Activated T-cell treated with anti-CD3 and anti-CD28 coated beads, Interleukin-2, amount 50 U/mL, for 4 hours (primary cell): Measurements from ENCODE around the gene PRRT2. TPM values are rescaled to one million over a fixed set of nuclear protein-coding genes. Genes with fewer than 3 reads are reported as not detected.

Experiments
- ATAC-seq, 2 donors: fragments of 200-7000 bp; cut with Tn5 transposase; one replicate each; pipeline ENCODE4 v1.10.0; 2021
- DNase-seq: peaks from one replicate; pipeline ENCODE4 v3.0.0-alpha.2; 2020
- H3K27me3 Mint-ChIP-seq: one replicate; pipeline ENCODE4 v1.8.0; 2021; ENCODE audit warnings: low read depth, mixed read lengths
- H3K36me3 Mint-ChIP-seq: one replicate; pipeline ENCODE4 v1.8.0; 2022; ENCODE audit warnings: mixed read lengths; ENCODE audit not compliant: insufficient read depth
- H3K4me1 Mint-ChIP-seq: one replicate; pipeline ENCODE4 v1.8.0; 2021; ENCODE audit warnings: low read depth, mixed read lengths
- H3K4me3 Mint-ChIP-seq: one replicate; pipeline ENCODE4 v1.8.0; 2021; ENCODE audit warnings: mild to moderate bottlenecking, moderate library complexity, mixed read lengths
- H3K9me3 Mint-ChIP-seq: one replicate; pipeline ENCODE4 v1.8.0; 2021; ENCODE audit warnings: mixed read lengths
- total RNA-seq, 3 donors: library from RNA; stranded (reverse); gene quantifications; one replicate each; pipeline ENCODE4 v1.2.1, GENCODE V29; 2021

PRRT2 gene
- total RNA-seq, 3 donors from 2014 or later: 0.34 to 1.6 (median 0.76) TPM

- H3K4me3 Mint-ChIP-seq: no peak overlapping the region
- ATAC-seq: no peak
- no peaks in the 10 kb centered on the region for H3K9me3 Mint-ChIP-seq
- no peak for DNase-seq
- no peaks in the 10 kb centered on the region for H3K27me3 Mint-ChIP-seq
- peaks cover 25% of the 10 kb centered on the region for H3K36me3 Mint-ChIP-seq
- H3K4me1 Mint-ChIP-seq: peaks cover 5% of the 10 kb centered on the region
Measured at GRCh38 chr16:29844575-29845331, 32.8 kb downstream of the PRRT2 start.

GRCh38 chr16:29845656-29846055 is 33.7 kb downstream of the PRRT2 start:
- DNase-seq: no peak
- H3K36me3 Mint-ChIP-seq: peaks cover 20% of the 10 kb centered on the region
- H3K4me3 Mint-ChIP-seq: no peak overlapping the region
- peaks cover 5% of the 10 kb centered on the region for H3K4me1 Mint-ChIP-seq
- ATAC-seq: no peak
- H3K27me3 Mint-ChIP-seq: no peaks in the 10 kb centered on the region
- no peaks in the 10 kb centered on the region for H3K9me3 Mint-ChIP-seq

- Mint-ChIP-seq H3K36me3 (peaks cover 14% of the 10 kb centered on the region), H3K27me3 (no peaks in the 10 kb centered on the region), H3K4me3 (no peak overlapping the region), H3K4me1 (peaks cover 5% of the 10 kb centered on the region), H3K9me3 (no peaks in the 10 kb centered on the region)
- DNase-seq (peak; percentile 83), ATAC-seq (peak; percentile 94 to 97)
Measured at GRCh38 chr16:29848420-29849297, 36.7 kb downstream of the PRRT2 start.

GRCh38 chr16:29849505-29849904 is 37.5 kb downstream of the PRRT2 start:
- Mint-ChIP-seq H3K4me3 (no peak overlapping the region), H3K9me3 (no peaks in the 10 kb centered on the region), H3K36me3 (peaks cover 10% of the 10 kb centered on the region), H3K27me3 (no peaks in the 10 kb centered on the region), H3K4me1 (peaks cover 5% of the 10 kb centered on the region)
- DNase-seq (no peak), ATAC-seq (no peak)

GRCh38 chr16:29850998-29851397 is 39.0 kb downstream of the PRRT2 start:
- peaks cover 5% of the 10 kb centered on the region for H3K4me1 Mint-ChIP-seq
- H3K27me3 Mint-ChIP-seq: no peaks in the 10 kb centered on the region
- DNase-seq: no peak
- H3K4me3 Mint-ChIP-seq: no peak overlapping the region
- H3K36me3 Mint-ChIP-seq: peaks cover 3% of the 10 kb centered on the region
- no peak for ATAC-seq
- H3K9me3 Mint-ChIP-seq: no peaks in the 10 kb centered on the region

GRCh38 chr16:29852654-29853053 is 40.7 kb downstream of the PRRT2 start:
- Mint-ChIP-seq H3K27me3 (no peaks in the 10 kb centered on the region), H3K4me3 (no peak overlapping the region), H3K36me3 (peaks cover 2% of the 10 kb centered on the region), H3K9me3 (no peaks in the 10 kb centered on the region), H3K4me1 (peaks cover 2% of the 10 kb centered on the region)
- ATAC-seq (no peak), DNase-seq (no peak)

- H3K4me3 Mint-ChIP-seq: no peak overlapping the region
- ATAC-seq (peak in 1 of 2 donors; percentile 25), DNase-seq (no peak)
- peaks cover 10% of the 10 kb centered on the region for H3K36me3 Mint-ChIP-seq
- H3K4me1 Mint-ChIP-seq: no peaks in the 10 kb centered on the region
- no peaks in the 10 kb centered on the region for H3K9me3 Mint-ChIP-seq
- H3K27me3 Mint-ChIP-seq: no peaks in the 10 kb centered on the region
Measured at GRCh38 chr16:29854520-29855100, 42.6 kb downstream of the PRRT2 start.

- Mint-ChIP-seq H3K4me1 (peaks cover 16% of the 10 kb centered on the region), H3K27me3 (no peaks in the 10 kb centered on the region), H3K36me3 (peaks cover 15% of the 10 kb centered on the region), H3K4me3 (no peak overlapping the region), H3K9me3 (no peaks in the 10 kb centered on the region)
- DNase-seq (no peak), ATAC-seq (no peak)
Measured at GRCh38 chr16:29857133-29857760, 45.3 kb downstream of the PRRT2 start.

- no peak for ATAC-seq
- no peak overlapping the region for H3K4me3 Mint-ChIP-seq
- H3K36me3 Mint-ChIP-seq: peaks cover 15% of the 10 kb centered on the region
- peaks cover 19% of the 10 kb centered on the region for H3K4me1 Mint-ChIP-seq
- no peaks in the 10 kb centered on the region for H3K27me3 Mint-ChIP-seq
- DNase-seq: no peak
- H3K9me3 Mint-ChIP-seq: no peaks in the 10 kb centered on the region
Measured at GRCh38 chr16:29858149-29858849, 46.3 kb downstream of the PRRT2 start.

- Mint-ChIP-seq H3K4me1 (peaks cover 19% of the 10 kb centered on the region), H3K27me3 (no peaks in the 10 kb centered on the region), H3K9me3 (no peaks in the 10 kb centered on the region), H3K4me3 (no peak overlapping the region), H3K36me3 (peaks cover 15% of the 10 kb centered on the region)
- DNase-seq (no peak), ATAC-seq (no peak)
Measured at GRCh38 chr16:29858974-29859373, 47.0 kb downstream of the PRRT2 start.

- Mint-ChIP-seq H3K4me1 (peaks cover 19% of the 10 kb centered on the region), H3K27me3 (no peaks in the 10 kb centered on the region), H3K36me3 (peaks cover 15% of the 10 kb centered on the region), H3K9me3 (no peaks in the 10 kb centered on the region), H3K4me3 (no peak overlapping the region)
- ATAC-seq (no peak), DNase-seq (no peak)
Measured at GRCh38 chr16:29860218-29860617, 48.2 kb downstream of the PRRT2 start.

GRCh38 chr16:29862383-29862883 is 50.4 kb downstream of the PRRT2 start:
- Mint-ChIP-seq H3K36me3 (peaks cover 14% of the 10 kb centered on the region), H3K9me3 (no peaks in the 10 kb centered on the region), H3K27me3 (no peaks in the 10 kb centered on the region), H3K4me3 (peak overlapping the region; percentile 98), H3K4me1 (peaks cover 19% of the 10 kb centered on the region)
- ATAC-seq (no peak), DNase-seq (no peak)

GRCh38 chr16:29862884-29863668 is 51.1 kb downstream of the PRRT2 start, which contains the start of gene CDIPT:
Gene CDIPT (minus strand): TSS chr16:29863226. CDS start chr16:29862857, 369 bp downstream.
- Mint-ChIP-seq H3K4me3 (peak within 1 kb of the TSS; percentile 98), H3K27me3 (peaks cover 2% of the 10 kb centered on the region)

More at GRCh38 chr16:29862884-29863668, 51.1 kb downstream of the PRRT2 start, which contains the start of gene CDIPT:
- ATAC-seq: peak; percentile 99
- H3K36me3 Mint-ChIP-seq: peaks cover 14% of the 10 kb centered on the region
- H3K9me3 Mint-ChIP-seq: no peaks in the 10 kb centered on the region
- peak; percentile 88 for DNase-seq
- H3K4me1 Mint-ChIP-seq: peaks cover 19% of the 10 kb centered on the region
